Measurements from ENCODE around the gene MPST.

The MPST gene

GRCh38 chr22:37048133-37048532, 28.6 kb downstream of the MPST start:
- Histone ChIP-seq H3F3A (ENCODE audit: insufficient read depth) (no peaks in the 10 kb centered on the region), H3K9me3 (ENCODE audit: insufficient read depth, low read length) (no peaks in the 10 kb centered on the region), H3K4me3 (ENCODE audit: insufficient read depth, low read length, poor library complexity, severe bottlenecking) (no peak overlapping the region), H3K9me2 (replicated peaks; ENCODE audit: insufficient read depth, low read length) (no peaks in the 10 kb centered on the region), H3K79me2 (ENCODE audit: insufficient read depth, low read length) (no peaks in the 10 kb centered on the region), H2AFZ (ENCODE audit: low read depth, low read length, severe bottlenecking) (no peak overlapping the region), H3K9ac (ENCODE audit: low read length) (no peak overlapping the region), H4K20me1 (ENCODE audit: low read depth, low read length) (no peaks in the 10 kb centered on the region), H3K27ac (ENCODE audit: low read depth, low read length) (no peak overlapping the region), H3K4me2 (ENCODE audit: low read depth, low read length, poor library complexity, severe bottlenecking) (no peak overlapping the region), H3K27me3 (ENCODE audit: low read length) (no peaks in the 10 kb centered on the region), H3K36me3 (ENCODE audit: low read length) (no peaks in the 10 kb centered on the region)
- TF ChIP-seq, protein P1, sequence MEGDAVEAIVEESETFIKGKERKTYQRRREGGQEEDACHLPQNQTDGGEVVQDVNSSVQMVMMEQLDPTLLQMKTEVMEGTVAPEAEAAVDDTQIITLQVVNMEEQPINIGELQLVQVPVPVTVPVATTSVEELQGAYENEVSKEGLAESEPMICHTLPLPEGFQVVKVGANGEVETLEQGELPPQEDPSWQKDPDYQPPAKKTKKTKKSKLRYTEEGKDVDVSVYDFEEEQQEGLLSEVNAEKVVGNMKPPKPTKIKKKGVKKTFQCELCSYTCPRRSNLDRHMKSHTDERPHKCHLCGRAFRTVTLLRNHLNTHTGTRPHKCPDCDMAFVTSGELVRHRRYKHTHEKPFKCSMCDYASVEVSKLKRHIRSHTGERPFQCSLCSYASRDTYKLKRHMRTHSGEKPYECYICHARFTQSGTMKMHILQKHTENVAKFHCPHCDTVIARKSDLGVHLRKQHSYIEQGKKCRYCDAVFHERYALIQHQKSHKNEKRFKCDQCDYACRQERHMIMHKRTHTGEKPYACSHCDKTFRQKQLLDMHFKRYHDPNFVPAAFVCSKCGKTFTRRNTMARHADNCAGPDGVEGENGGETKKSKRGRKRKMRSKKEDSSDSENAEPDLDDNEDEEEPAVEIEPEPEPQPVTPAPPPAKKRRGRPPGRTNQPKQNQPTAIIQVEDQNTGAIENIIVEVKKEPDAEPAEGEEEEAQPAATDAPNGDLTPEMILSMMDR (IDR thresholded peaks at IDR 0.05; ENCODE audit: insufficient read depth, low read length, poor library complexity, severe bottlenecking), result no peak

DNA sequence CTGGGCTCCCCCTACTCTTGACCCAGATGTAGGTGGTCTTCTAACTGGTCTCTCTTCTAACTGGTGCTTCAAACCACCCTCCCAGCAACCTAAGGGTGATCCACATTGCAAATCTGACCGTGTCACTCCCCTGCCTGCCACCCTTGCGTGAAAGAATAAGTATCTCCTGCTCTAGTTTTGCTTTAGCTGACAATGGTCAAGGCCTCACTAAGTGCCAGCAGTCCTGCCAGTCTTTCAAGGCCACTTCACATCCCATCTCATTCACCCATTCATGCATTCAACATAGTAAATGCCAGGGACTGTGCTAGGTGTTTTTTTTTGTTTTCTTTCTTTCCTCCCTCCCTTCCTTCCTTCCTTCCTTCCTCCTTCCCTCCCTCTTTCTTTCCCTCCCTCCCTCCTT, 29.7 kb downstream of the MPST start:
- Histone ChIP-seq H3K4me3 (ENCODE audit: insufficient read depth, low read length, poor library complexity, severe bottlenecking) (no peak overlapping the region), H3F3A (ENCODE audit: insufficient read depth) (no peaks in the 10 kb centered on the region), H3K27ac (ENCODE audit: low read depth, low read length) (no peak overlapping the region), H3K27me3 (ENCODE audit: low read length) (no peaks in the 10 kb centered on the region), H3K9me3 (ENCODE audit: insufficient read depth, low read length) (no peaks in the 10 kb centered on the region), H3K9me2 (replicated peaks; ENCODE audit: insufficient read depth, low read length) (no peaks in the 10 kb centered on the region), H2AFZ (ENCODE audit: low read depth, low read length, severe bottlenecking) (no peak overlapping the region), H3K4me2 (ENCODE audit: low read depth, low read length, poor library complexity, severe bottlenecking) (no peak overlapping the region), H3K79me2 (ENCODE audit: insufficient read depth, low read length) (no peaks in the 10 kb centered on the region), H3K9ac (ENCODE audit: low read length) (no peak overlapping the region), H3K36me3 (ENCODE audit: low read length) (no peaks in the 10 kb centered on the region), H4K20me1 (ENCODE audit: low read depth, low read length) (no peaks in the 10 kb centered on the region)
- TF ChIP-seq EZH2phosphoT487 (conservative IDR thresholded peaks at IDR 0.05; ENCODE audit: low read length), result no peak
- TF ChIP-seq, protein P1 (IDR thresholded peaks at IDR 0.05; ENCODE audit: insufficient read depth, low read length, poor library complexity, severe bottlenecking), result no peak

DNA sequence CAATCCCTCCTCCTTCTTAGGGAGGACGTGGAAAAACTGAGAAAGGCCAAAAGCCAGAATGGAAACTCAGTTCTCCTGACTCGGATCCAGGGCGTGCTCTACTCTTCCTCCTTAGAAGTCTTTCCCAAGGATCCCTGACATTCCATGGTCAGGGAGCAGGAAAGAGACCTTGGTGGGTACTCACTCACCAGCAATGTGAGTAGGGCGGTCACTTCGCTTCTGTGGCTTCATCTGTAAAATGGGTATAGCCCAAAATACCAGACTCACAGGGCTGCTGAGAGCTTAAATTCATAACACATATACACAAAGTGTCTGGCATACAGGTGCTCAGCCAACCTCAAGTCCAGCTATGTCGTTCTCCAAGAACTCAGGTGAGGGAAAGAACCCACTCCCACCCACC, 31.4 kb downstream of the MPST start:
- Histone ChIP-seq H3K4me3 (ENCODE audit: insufficient read depth, low read length, poor library complexity, severe bottlenecking) (no peak overlapping the region), H4K20me1 (ENCODE audit: low read depth, low read length) (no peaks in the 10 kb centered on the region), H3K36me3 (ENCODE audit: low read length) (no peaks in the 10 kb centered on the region), H3K4me2 (ENCODE audit: low read depth, low read length, poor library complexity, severe bottlenecking) (no peak overlapping the region), H3K9me2 (replicated peaks; ENCODE audit: insufficient read depth, low read length) (no peaks in the 10 kb centered on the region), H3K27me3 (ENCODE audit: low read length) (no peaks in the 10 kb centered on the region), H2AFZ (ENCODE audit: low read depth, low read length, severe bottlenecking) (no peak overlapping the region), H3K27ac (ENCODE audit: low read depth, low read length) (no peak overlapping the region), H3F3A (ENCODE audit: insufficient read depth) (no peaks in the 10 kb centered on the region), H3K9ac (ENCODE audit: low read length) (no peak overlapping the region), H3K9me3 (ENCODE audit: insufficient read depth, low read length) (no peaks in the 10 kb centered on the region), H3K79me2 (ENCODE audit: insufficient read depth, low read length) (no peaks in the 10 kb centered on the region)
- TF ChIP-seq, protein P1 (IDR thresholded peaks at IDR 0.05; ENCODE audit: insufficient read depth, low read length, poor library complexity, severe bottlenecking), result no peak
- TF ChIP-seq EZH2phosphoT487 (conservative IDR thresholded peaks at IDR 0.05; ENCODE audit: low read length), result no peak

Data from SU-DHL-6 (cell line).